ENCODE results near the gene GOLPH3.

Gene GOLPH3

GRCh38 chr5:32100691-32101302, 73.3 kb downstream of the GOLPH3 start:
- no peak overlapping the region for H3K4me3 ChIP-seq (replicated peaks; ENCODE audit: low read depth, low read length)
- DNase-seq (ENCODE audit: low read depth): no peak
- TF ChIP-seq, protein P1, sequence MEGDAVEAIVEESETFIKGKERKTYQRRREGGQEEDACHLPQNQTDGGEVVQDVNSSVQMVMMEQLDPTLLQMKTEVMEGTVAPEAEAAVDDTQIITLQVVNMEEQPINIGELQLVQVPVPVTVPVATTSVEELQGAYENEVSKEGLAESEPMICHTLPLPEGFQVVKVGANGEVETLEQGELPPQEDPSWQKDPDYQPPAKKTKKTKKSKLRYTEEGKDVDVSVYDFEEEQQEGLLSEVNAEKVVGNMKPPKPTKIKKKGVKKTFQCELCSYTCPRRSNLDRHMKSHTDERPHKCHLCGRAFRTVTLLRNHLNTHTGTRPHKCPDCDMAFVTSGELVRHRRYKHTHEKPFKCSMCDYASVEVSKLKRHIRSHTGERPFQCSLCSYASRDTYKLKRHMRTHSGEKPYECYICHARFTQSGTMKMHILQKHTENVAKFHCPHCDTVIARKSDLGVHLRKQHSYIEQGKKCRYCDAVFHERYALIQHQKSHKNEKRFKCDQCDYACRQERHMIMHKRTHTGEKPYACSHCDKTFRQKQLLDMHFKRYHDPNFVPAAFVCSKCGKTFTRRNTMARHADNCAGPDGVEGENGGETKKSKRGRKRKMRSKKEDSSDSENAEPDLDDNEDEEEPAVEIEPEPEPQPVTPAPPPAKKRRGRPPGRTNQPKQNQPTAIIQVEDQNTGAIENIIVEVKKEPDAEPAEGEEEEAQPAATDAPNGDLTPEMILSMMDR (IDR thresholded peaks at IDR 0.05; ENCODE audit: low read length, missing control alignments): no peak

DNA sequence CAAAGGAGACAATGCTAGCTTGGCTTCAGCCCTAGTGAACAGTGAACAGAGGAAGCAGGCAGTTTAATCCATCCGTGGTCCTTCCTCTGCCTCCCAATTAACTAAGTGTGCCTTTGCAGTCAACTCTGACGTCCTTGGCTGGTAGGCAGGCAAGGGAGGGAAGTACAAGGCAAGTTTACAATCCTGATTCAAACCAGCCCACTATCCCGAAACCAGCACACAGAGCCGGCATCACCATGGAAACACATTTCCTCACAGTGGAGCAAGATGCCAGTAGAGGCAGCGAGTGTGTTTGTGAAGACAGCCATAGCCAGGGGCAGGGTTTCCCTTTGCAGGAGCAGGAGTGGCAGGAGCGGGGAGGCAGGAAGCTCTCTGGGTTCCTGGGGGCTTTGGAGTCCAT, 73.9 kb downstream of the GOLPH3 start:
- TF ChIP-seq, protein P1 (IDR thresholded peaks at IDR 0.05; ENCODE audit: low read length, missing control alignments): no peak
- no peak overlapping the region for H3K4me3 ChIP-seq (replicated peaks; ENCODE audit: low read depth, low read length)
- DNase-seq (ENCODE audit: low read depth): no peak

DNA sequence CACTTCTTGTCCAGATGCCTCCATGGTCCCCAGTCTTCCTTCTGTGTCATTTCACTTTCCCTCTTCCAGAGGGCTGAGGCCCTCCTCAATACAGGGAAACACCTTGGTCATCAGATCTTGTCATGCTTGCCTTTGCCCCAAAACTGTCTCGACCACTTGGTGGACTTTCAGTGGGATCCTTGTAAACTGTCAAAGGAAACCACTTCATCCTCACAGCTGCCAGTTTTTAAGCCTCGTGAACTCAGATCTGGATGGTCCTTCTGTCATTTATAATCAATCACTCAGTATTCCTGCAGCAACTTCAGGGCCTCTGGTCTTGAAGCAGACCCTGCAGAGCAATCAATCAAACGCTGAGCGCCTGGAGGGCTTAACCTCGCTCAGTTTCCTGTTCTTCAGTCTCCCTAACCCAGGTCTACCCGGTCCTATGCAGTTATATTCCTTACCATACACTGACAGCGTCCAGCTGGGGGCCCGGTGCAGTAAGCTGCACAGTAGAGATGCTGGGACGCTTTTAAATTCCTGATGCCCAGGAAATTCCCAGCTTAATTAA, 74.6 kb downstream of the GOLPH3 start:
- TF ChIP-seq, protein P1 (IDR thresholded peaks at IDR 0.05; ENCODE audit: low read length, missing control alignments): no peak
- H3K4me3 ChIP-seq (replicated peaks; ENCODE audit: low read depth, low read length): no peak overlapping the region
- DNase-seq (ENCODE audit: low read depth): no peak

DNA sequence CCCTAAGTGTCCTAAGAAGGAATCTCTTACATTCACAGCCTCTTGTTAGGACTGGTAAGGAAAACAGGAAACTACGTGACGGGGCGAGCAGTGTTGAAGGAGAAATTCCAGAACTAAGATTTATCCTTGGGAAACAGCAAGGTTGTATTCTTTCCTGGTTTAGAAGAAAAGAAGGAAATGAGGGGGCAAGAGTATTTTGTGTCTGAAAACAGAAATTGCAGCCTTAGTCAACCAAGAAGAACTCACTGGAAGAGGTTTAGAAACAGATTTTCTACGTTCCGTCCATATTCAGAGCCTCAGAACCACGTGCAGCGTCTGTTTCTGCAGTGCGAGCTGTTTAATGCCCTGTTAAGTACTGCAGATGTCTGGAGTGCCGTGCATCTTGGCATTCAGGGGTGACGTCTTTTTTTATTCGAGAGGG, 75.2 kb downstream of the GOLPH3 start:
- H3K4me3 ChIP-seq (replicated peaks; ENCODE audit: low read depth, low read length): no peak overlapping the region
- TF ChIP-seq, protein P1 (IDR thresholded peaks at IDR 0.05; ENCODE audit: low read length, missing control alignments): no peak
- no peak for DNase-seq (ENCODE audit: low read depth)

- peak; percentile 26 for DNase-seq (ENCODE audit: low read depth)
These were observed 75.8 kb downstream of the GOLPH3 start for GRCh38 chr5:32098291-32098690.

GRCh38 chr5:32096891-32097595, 77.1 kb downstream of the GOLPH3 start:
- DNase-seq (ENCODE audit: low read depth): no peak
- TF ChIP-seq, protein P1 (IDR thresholded peaks at IDR 0.05; ENCODE audit: low read length, missing control alignments): no peak
- no peak overlapping the region for H3K4me3 ChIP-seq (replicated peaks; ENCODE audit: low read depth, low read length)

More at GRCh38 chr5:32098291-32098690, 75.8 kb downstream of the GOLPH3 start:
- TF ChIP-seq, protein P1 (IDR thresholded peaks at IDR 0.05; ENCODE audit: low read length, missing control alignments): no peak
- H3K4me3 ChIP-seq (replicated peaks; ENCODE audit: low read depth, low read length): no peak overlapping the region

Measured in fibroblast of pulmonary artery (primary cell).